GM12864 (cell line): ENCODE data around the gene KIAA1328.
A peak's percentile ranks its signal among the peaks of the same experiment; 100 is the strongest.

Experiments
- DNase-seq: peaks from one replicate; pipeline ENCODE4 v3.0.0-alpha.2; 2011; ENCODE audit warnings: low read depth
- H3K4me3 ChIP-seq: 2 replicates; pipeline ENCODE4 v1.5.1; 2011; ENCODE audit warnings: mild to moderate bottlenecking, low read depth, low read length, control low read depth
- TF ChIP-seq, protein P1 (sequence below): IDR thresholded peaks from 2 replicates; pipeline ENCODE4 v1.5.1; 2011; ENCODE audit warnings: low read depth, mild to moderate bottlenecking, moderate library complexity, low read length, control low read depth, inconsistent platforms; ENCODE audit errors: missing control alignments

The KIAA1328 gene

GRCh38 chr18:36828630-36829361, at the start of gene KIAA1328, which contains the start of gene TPGS2:
Gene KIAA1328 (plus strand): TSS chr18:36829127. CDS start chr18:36829139, 12 bp downstream.
Gene TPGS2 (minus strand): TSS chr18:36829002. CDS start chr18:36828767, 235 bp downstream.
- H3K4me3 ChIP-seq, result peak within 1 kb of the TSS; percentile 99
- peak; percentile 52 for DNase-seq
- TF ChIP-seq, protein P1, sequence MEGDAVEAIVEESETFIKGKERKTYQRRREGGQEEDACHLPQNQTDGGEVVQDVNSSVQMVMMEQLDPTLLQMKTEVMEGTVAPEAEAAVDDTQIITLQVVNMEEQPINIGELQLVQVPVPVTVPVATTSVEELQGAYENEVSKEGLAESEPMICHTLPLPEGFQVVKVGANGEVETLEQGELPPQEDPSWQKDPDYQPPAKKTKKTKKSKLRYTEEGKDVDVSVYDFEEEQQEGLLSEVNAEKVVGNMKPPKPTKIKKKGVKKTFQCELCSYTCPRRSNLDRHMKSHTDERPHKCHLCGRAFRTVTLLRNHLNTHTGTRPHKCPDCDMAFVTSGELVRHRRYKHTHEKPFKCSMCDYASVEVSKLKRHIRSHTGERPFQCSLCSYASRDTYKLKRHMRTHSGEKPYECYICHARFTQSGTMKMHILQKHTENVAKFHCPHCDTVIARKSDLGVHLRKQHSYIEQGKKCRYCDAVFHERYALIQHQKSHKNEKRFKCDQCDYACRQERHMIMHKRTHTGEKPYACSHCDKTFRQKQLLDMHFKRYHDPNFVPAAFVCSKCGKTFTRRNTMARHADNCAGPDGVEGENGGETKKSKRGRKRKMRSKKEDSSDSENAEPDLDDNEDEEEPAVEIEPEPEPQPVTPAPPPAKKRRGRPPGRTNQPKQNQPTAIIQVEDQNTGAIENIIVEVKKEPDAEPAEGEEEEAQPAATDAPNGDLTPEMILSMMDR, result peak; percentile 44

- no peak for DNase-seq
- TF ChIP-seq, protein P1, result no peak
- no peak overlapping the region for H3K4me3 ChIP-seq
Measured at GRCh38 chr18:36780748-36781147, 48.2 kb upstream of the KIAA1328 start.

- TF ChIP-seq, protein P1, result no peak
- no peak overlapping the region for H3K4me3 ChIP-seq
- no peak for DNase-seq
Measured at GRCh38 chr18:36782710-36783109, 46.2 kb upstream of the KIAA1328 start.

- TF ChIP-seq, protein P1, result no peak
- no peak overlapping the region for H3K4me3 ChIP-seq
- DNase-seq, result no peak
Measured at GRCh38 chr18:36783792-36784191, 45.1 kb upstream of the KIAA1328 start.

- TF ChIP-seq, protein P1, result no peak
- no peak overlapping the region for H3K4me3 ChIP-seq
- DNase-seq, result no peak
Measured at GRCh38 chr18:36786686-36787085, 42.2 kb upstream of the KIAA1328 start.

- no peak overlapping the region for H3K4me3 ChIP-seq
- TF ChIP-seq, protein P1, result no peak
- no peak for DNase-seq
Measured at GRCh38 chr18:36792634-36793283, 36.2 kb upstream of the KIAA1328 start.
